Neural cell (in vitro differentiated cells): Measurements from ENCODE around the gene PRELID1. TPM values are rescaled to one million over a fixed set of nuclear protein-coding genes. Genes with fewer than 3 reads are reported as not detected.

Source experiments
- H2AFZ ChIP-seq: fragments of 200-600, 300-800 bp; sonication (generic), shearing (Covaris generic); 2 replicates; pipeline ENCODE4 v1.6.0; 2014; ENCODE audit warnings: low read depth, mild to moderate bottlenecking, antibody characterized with exemption, low read length, moderate library complexity
- H3F3A ChIP-seq: fragments of 200-600 bp; shearing (Covaris generic); 2 replicates; pipeline ENCODE4 v1.6.1; 2016; ENCODE audit warnings: mild to moderate bottlenecking, moderate library complexity, mixed read lengths, antibody characterized with exemption, low read length; ENCODE audit not compliant: insufficient read depth, poor library complexity, severe bottlenecking
- H3K27ac ChIP-seq: fragments of 200-600, 300-800 bp; sonication (generic), shearing (Covaris generic); 2 replicates; pipeline ENCODE4 v1.5.1; 2014; ENCODE audit warnings: mild to moderate bottlenecking, low read length, moderate library complexity
- H3K27me3 ChIP-seq: fragments of 300-800, 200-600 bp; sonication (generic), shearing (Covaris generic); 2 replicates; pipeline ENCODE4 v1.6.0; 2014; ENCODE audit warnings: mild to moderate bottlenecking, low read depth, low read length, moderate library complexity; ENCODE audit not compliant: insufficient read depth
- H3K36me3 ChIP-seq: fragments of 300-800, 200-600 bp; sonication (generic), shearing (Covaris generic); 2 replicates; pipeline ENCODE4 v1.5.1; 2014; ENCODE audit warnings: mild to moderate bottlenecking, antibody characterized with exemption, low read length, moderate library complexity; ENCODE audit not compliant: insufficient read depth
- H3K4me2 ChIP-seq: fragments of 300-800, 200-600 bp; sonication (generic), shearing (Covaris generic); 2 replicates; pipeline ENCODE4 v1.6.0; 2014; ENCODE audit warnings: mild to moderate bottlenecking, low read length
- H3K4me3 ChIP-seq: fragments of 300-800, 200-600 bp; sonication (generic), shearing (Covaris generic); 2 replicates; pipeline ENCODE4 v1.5.1; 2014; ENCODE audit warnings: mild to moderate bottlenecking, low read length, moderate library complexity
- H3K79me2 ChIP-seq: fragments of 200-600 bp; shearing (Covaris generic); replicated peaks from 2 replicates; pipeline ENCODE4 v1.6.0; 2014; ENCODE audit warnings: mild to moderate bottlenecking, low read length, moderate library complexity; ENCODE audit not compliant: insufficient read depth
- H3K9ac ChIP-seq: fragments of 300-800, 200-600 bp; sonication (generic), shearing (Covaris generic); 2 replicates; pipeline ENCODE4 v1.6.1; 2016; ENCODE audit warnings: mild to moderate bottlenecking, low read length, mixed read lengths
- H3K9me2 ChIP-seq: fragments of 200-600 bp; shearing (Covaris generic); 2 replicates; pipeline ENCODE4 v1.6.1; 2016; ENCODE audit warnings: mild to moderate bottlenecking, low read length, mixed read lengths; ENCODE audit not compliant: insufficient read depth
- H3K9me3 ChIP-seq: fragments of 200-600, 300-800 bp; sonication (generic), shearing (Covaris generic); 2 replicates; pipeline ENCODE4 v1.6.1; 2016; ENCODE audit warnings: mild to moderate bottlenecking, mixed run types, low read length, moderate library complexity, mixed read lengths
- H4K20me1 ChIP-seq: fragments of 200-600 bp; shearing (Covaris generic); 2 replicates; pipeline ENCODE4 v1.6.1; 2016; ENCODE audit warnings: mild to moderate bottlenecking, mixed run types; ENCODE audit not compliant: insufficient read depth
- EZH2 ChIP-seq: fragments of 200-600, 300-800 bp; shearing (Covaris generic), sonication (generic); IDR thresholded peaks from 2 replicates; pipeline ENCODE4 v1.6.1; 2014; ENCODE audit warnings: antibody characterized with exemption, low read length, borderline replicate concordance, mild to moderate bottlenecking; ENCODE audit not compliant: insufficient read depth, poor library complexity, severe bottlenecking
- MXI1 ChIP-seq: fragments of 450-650 bp; conservative IDR thresholded peaks from 2 replicates; pipeline ENCODE4 v1.6.1; 2014; ENCODE audit warnings: antibody characterized with exemption, mild to moderate bottlenecking; ENCODE audit not compliant: poor library complexity, severe bottlenecking
- POLR2AphosphoS5 ChIP-seq: IDR thresholded peaks from 2 replicates; pipeline ENCODE4 v1.6.1; 2012
- RAD21 ChIP-seq: fragments of 450-650 bp; conservative IDR thresholded peaks from 2 replicates; pipeline ENCODE4 v1.6.1; 2014; ENCODE audit warnings: antibody characterized with exemption, mild to moderate bottlenecking, moderate library complexity
- REST ChIP-seq: IDR thresholded peaks from 2 replicates; pipeline ENCODE4 v1.6.1; 2012; ENCODE audit warnings: borderline replicate concordance
- polyA plus RNA-seq: library from polyadenylated mRNA; depleted of rRNA; stranded (reverse); fragments of >200 nt; gene quantifications from 2 replicates; pipeline ENCODE4 v1.2.3, GENCODE V29; 2014
- TF ChIP-seq, protein P1 (sequence below): fragments of 450-650 bp; IDR thresholded peaks from 2 replicates; pipeline ENCODE4 v1.5.1; 2014; ENCODE audit warnings: antibody characterized with exemption, mild to moderate bottlenecking, moderate library complexity; ENCODE audit not compliant: poor library complexity, severe bottlenecking

The PRELID1 gene
- polyA plus RNA-seq, 1 donor from 2014 or later: 133 TPM

DNA sequence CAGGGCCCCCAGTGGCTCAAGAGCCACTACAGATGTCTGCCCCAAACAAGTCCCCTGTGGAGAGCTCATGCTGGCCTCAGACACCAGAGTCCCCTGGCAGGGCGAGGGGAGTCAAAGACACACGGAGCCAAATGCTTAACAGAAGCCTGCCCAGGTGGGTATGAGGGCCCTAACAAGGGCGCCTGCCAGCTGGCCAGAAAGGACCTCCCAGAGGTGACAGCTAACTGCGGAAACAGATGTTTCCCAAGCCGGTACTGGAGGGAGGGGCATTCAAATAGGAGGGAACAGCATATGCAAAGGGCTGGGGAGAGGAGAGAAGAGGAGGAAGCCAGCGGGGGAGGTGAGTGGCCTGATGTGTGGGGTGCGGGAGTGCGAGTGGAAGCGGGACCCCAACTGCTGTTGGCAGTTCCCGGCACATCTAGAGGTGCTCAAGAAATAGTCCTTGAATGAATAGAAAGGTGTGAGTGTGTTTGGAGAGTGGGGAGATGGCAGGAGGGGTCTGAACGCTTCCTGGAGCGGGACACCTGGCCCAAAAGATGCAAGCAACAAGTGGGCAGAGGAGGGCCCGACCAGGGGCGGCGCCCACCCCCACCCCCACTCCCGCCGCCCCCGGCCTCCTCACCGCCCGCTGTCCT lies 7.3 kb downstream of the PRELID1 start:
- H3K27me3 ChIP-seq: no peaks in the 10 kb centered on the region
- no peak for TF ChIP-seq EZH2
- TF ChIP-seq, protein P1, sequence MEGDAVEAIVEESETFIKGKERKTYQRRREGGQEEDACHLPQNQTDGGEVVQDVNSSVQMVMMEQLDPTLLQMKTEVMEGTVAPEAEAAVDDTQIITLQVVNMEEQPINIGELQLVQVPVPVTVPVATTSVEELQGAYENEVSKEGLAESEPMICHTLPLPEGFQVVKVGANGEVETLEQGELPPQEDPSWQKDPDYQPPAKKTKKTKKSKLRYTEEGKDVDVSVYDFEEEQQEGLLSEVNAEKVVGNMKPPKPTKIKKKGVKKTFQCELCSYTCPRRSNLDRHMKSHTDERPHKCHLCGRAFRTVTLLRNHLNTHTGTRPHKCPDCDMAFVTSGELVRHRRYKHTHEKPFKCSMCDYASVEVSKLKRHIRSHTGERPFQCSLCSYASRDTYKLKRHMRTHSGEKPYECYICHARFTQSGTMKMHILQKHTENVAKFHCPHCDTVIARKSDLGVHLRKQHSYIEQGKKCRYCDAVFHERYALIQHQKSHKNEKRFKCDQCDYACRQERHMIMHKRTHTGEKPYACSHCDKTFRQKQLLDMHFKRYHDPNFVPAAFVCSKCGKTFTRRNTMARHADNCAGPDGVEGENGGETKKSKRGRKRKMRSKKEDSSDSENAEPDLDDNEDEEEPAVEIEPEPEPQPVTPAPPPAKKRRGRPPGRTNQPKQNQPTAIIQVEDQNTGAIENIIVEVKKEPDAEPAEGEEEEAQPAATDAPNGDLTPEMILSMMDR: no peak
- TF ChIP-seq MXI1: no peak
- TF ChIP-seq POLR2AphosphoS5: no peak
- H3K79me2 ChIP-seq: no peaks in the 10 kb centered on the region
- H3K27ac ChIP-seq: no peak overlapping the region
- H3K9me3 ChIP-seq: no peaks in the 10 kb centered on the region
- no peaks in the 10 kb centered on the region for H3F3A ChIP-seq
- H3K4me3 ChIP-seq: peak overlapping the region; percentile 93
- no peaks in the 10 kb centered on the region for H3K9me2 ChIP-seq
- no peak overlapping the region for H2AFZ ChIP-seq
- no peak overlapping the region for H3K4me2 ChIP-seq
- no peak overlapping the region for H3K9ac ChIP-seq
- H3K36me3 ChIP-seq: no peaks in the 10 kb centered on the region
- no peaks in the 10 kb centered on the region for H4K20me1 ChIP-seq

- H3K9ac ChIP-seq: peak overlapping the region; percentile 22
Observed at GRCh38 chr5:177311392-177311722, 7.8 kb downstream of the PRELID1 start.

More at GRCh38 chr5:177311392-177311722, 7.8 kb downstream of the PRELID1 start:
- no peaks in the 10 kb centered on the region for H3K27me3 ChIP-seq
- no peak overlapping the region for H3K27ac ChIP-seq
- H3K4me3 ChIP-seq: peak overlapping the region; percentile 93
- TF ChIP-seq REST: no peak
- no peak for TF ChIP-seq EZH2
- TF ChIP-seq, protein P1: no peak
- TF ChIP-seq POLR2AphosphoS5: no peak
- no peak for TF ChIP-seq RAD21
- H3K79me2 ChIP-seq: no peaks in the 10 kb centered on the region
- no peaks in the 10 kb centered on the region for H3K36me3 ChIP-seq
- no peaks in the 10 kb centered on the region for H3F3A ChIP-seq
- H3K9me2 ChIP-seq: no peaks in the 10 kb centered on the region
- peak overlapping the region; percentile 96 for H3K4me2 ChIP-seq
- H3K9me3 ChIP-seq: no peaks in the 10 kb centered on the region
- H4K20me1 ChIP-seq: no peaks in the 10 kb centered on the region
- H2AFZ ChIP-seq: no peak overlapping the region
